ENCODE data around the gene TULP4. TPM values are rescaled to one million over a fixed set of nuclear protein-coding genes. Genes with fewer than 3 reads are reported as not detected.

TULP4 gene
- total and polyA plus RNA-seq, 2 donors (not counting 1 experiment from before 2014, with no cell fraction given): 16.8 to 88.2 TPM

GRCh38 chr6:158528826-158529225 lies 216.6 kb downstream of the TULP4 start:
- Histone ChIP-seq H3K27me3 (ENCODE audit: control insufficient read depth, insufficient read depth, low read length) (peaks cover 4% of the 10 kb centered on the region), H2AFZ (ENCODE audit: low read length) (no peak overlapping the region), H3K36me3 (ENCODE audit: control insufficient read depth, insufficient read depth, low read length) (no peaks in the 10 kb centered on the region), H3K79me2 (ENCODE audit: control insufficient read depth, insufficient read depth, low read length) (no peaks in the 10 kb centered on the region), H3K4me1 (ENCODE audit: control insufficient read depth, extremely low read depth, insufficient read depth, low read length) (no peaks in the 10 kb centered on the region), H3K9ac (ENCODE audit: insufficient read depth, low read length) (no peak overlapping the region), H3K9me3 (ENCODE audit: control insufficient read depth, insufficient read depth, low read depth, low read length) (no peaks in the 10 kb centered on the region), H3K27ac (ENCODE audit: insufficient read depth, low read length) (no peak overlapping the region), H4K20me1 (ENCODE audit: control insufficient read depth, extremely low read depth, insufficient read depth, low read length) (no peaks in the 10 kb centered on the region), H3K4me2 (ENCODE audit: extremely low read depth, insufficient read depth, low read length) (no peak overlapping the region), H3K4me3 (replicated peaks in 1 of 4; ENCODE audit: control extremely low read depth in 1 of 4, insufficient read depth in 1 of 4, low read depth in 3 of 4, low read length in 4 of 4) (no peak overlapping the region)
- no peak for DNase-seq (ENCODE audit: low read depth in 2 of 2)
- TF ChIP-seq EZH2 (IDR thresholded peaks at IDR 0.05; ENCODE audit: low read length, missing control alignments) (no peak), CTCF (conservative IDR thresholded peaks at IDR 0.05 in 1 of 2, IDR thresholded peaks at IDR 0.05 in 1 of 2; ENCODE audit: low read depth in 1 of 2, low read length in 2 of 2) (no peak)

GRCh38 chr6:158529629-158530028 lies 217.4 kb downstream of the TULP4 start:
- H3K4me2 ChIP-seq (ENCODE audit: extremely low read depth, insufficient read depth, low read length): no peak overlapping the region
- H3K27me3 ChIP-seq (ENCODE audit: control insufficient read depth, insufficient read depth, low read length): no peaks in the 10 kb centered on the region
- no peaks in the 10 kb centered on the region for H4K20me1 ChIP-seq (ENCODE audit: control insufficient read depth, extremely low read depth, insufficient read depth, low read length)
- no peak overlapping the region for H2AFZ ChIP-seq (ENCODE audit: low read length)
- no peak overlapping the region for H3K27ac ChIP-seq (ENCODE audit: insufficient read depth, low read length)
- no peak overlapping the region for H3K9ac ChIP-seq (ENCODE audit: insufficient read depth, low read length)
- no peak for DNase-seq (ENCODE audit: low read depth in 2 of 2)
- no peaks in the 10 kb centered on the region for H3K36me3 ChIP-seq (ENCODE audit: control insufficient read depth, insufficient read depth, low read length)
- H3K4me3 ChIP-seq (replicated peaks in 1 of 4; ENCODE audit: control extremely low read depth in 1 of 4, insufficient read depth in 1 of 4, low read depth in 3 of 4, low read length in 4 of 4): no peak overlapping the region
- H3K4me1 ChIP-seq (ENCODE audit: control insufficient read depth, extremely low read depth, insufficient read depth, low read length): no peaks in the 10 kb centered on the region
- TF ChIP-seq EZH2 (IDR thresholded peaks at IDR 0.05; ENCODE audit: low read length, missing control alignments): no peak
- TF ChIP-seq CTCF (conservative IDR thresholded peaks at IDR 0.05 in 1 of 2, IDR thresholded peaks at IDR 0.05 in 1 of 2; ENCODE audit: low read depth in 1 of 2, low read length in 2 of 2): no peak
- H3K9me3 ChIP-seq (ENCODE audit: control insufficient read depth, insufficient read depth, low read depth, low read length): no peaks in the 10 kb centered on the region
- H3K79me2 ChIP-seq (ENCODE audit: control insufficient read depth, insufficient read depth, low read length): no peaks in the 10 kb centered on the region

GRCh38 chr6:158531566-158531965 lies 219.3 kb downstream of the TULP4 start:
- H3K4me3 ChIP-seq (replicated peaks in 1 of 4; ENCODE audit: control extremely low read depth in 1 of 4, insufficient read depth in 1 of 4, low read depth in 3 of 4, low read length in 4 of 4): no peak overlapping the region
- no peak for TF ChIP-seq EZH2 (IDR thresholded peaks at IDR 0.05; ENCODE audit: low read length, missing control alignments)
- no peak overlapping the region for H3K9ac ChIP-seq (ENCODE audit: insufficient read depth, low read length)
- H3K27ac ChIP-seq (ENCODE audit: insufficient read depth, low read length): no peak overlapping the region
- DNase-seq (ENCODE audit: low read depth in 2 of 2): no peak
- H3K27me3 ChIP-seq (ENCODE audit: control insufficient read depth, insufficient read depth, low read length): no peaks in the 10 kb centered on the region
- no peaks in the 10 kb centered on the region for H4K20me1 ChIP-seq (ENCODE audit: control insufficient read depth, extremely low read depth, insufficient read depth, low read length)
- no peak overlapping the region for H2AFZ ChIP-seq (ENCODE audit: low read length)
- H3K9me3 ChIP-seq (ENCODE audit: control insufficient read depth, insufficient read depth, low read depth, low read length): no peaks in the 10 kb centered on the region
- H3K79me2 ChIP-seq (ENCODE audit: control insufficient read depth, insufficient read depth, low read length): no peaks in the 10 kb centered on the region
- H3K4me1 ChIP-seq (ENCODE audit: control insufficient read depth, extremely low read depth, insufficient read depth, low read length): no peaks in the 10 kb centered on the region
- H3K36me3 ChIP-seq (ENCODE audit: control insufficient read depth, insufficient read depth, low read length): no peaks in the 10 kb centered on the region
- no peak overlapping the region for H3K4me2 ChIP-seq (ENCODE audit: extremely low read depth, insufficient read depth, low read length)

Data from fibroblast of lung (primary cell).